Measurements from ENCODE around the gene TOMM40L.

- TF ChIP-seq TAF1 (IDR thresholded peaks at IDR 0.05; ENCODE audit: borderline replicate concordance, insufficient read depth, low read length) = no peak
- TF ChIP-seq REST (IDR thresholded peaks at IDR 0.05; ENCODE audit: insufficient read depth in 1 of 2, low read depth in 2 of 2, low read length in 2 of 2) = no peak
- TF ChIP-seq POLR2AphosphoS5 (IDR thresholded peaks at IDR 0.05; ENCODE audit: low read depth, low read length) = no peak
These were observed 19.3 kb upstream of the TOMM40L start for GRCh38 chr1:161206411-161207140.
